CD1c-positive myeloid dendritic cell (primary cell): ENCODE results near the gene PLAGL1.

ENCODE experiments used
- DNase-seq: peaks from one replicate; pipeline ENCODE4 v3.0.0-alpha.2; 2016; ENCODE audit errors: extremely low spot score

The PLAGL1 gene

GRCh38 chr6:143965503-143966171 is 42.4 kb downstream of the PLAGL1 start:
- DNase-seq, result peak; percentile 48

- DNase-seq, result no peak
Measured at GRCh38 chr6:143964674-143965081, 43.4 kb downstream of the PLAGL1 start.

- DNase-seq, result no peak
Measured at GRCh38 chr6:143963158-143963919, 44.7 kb downstream of the PLAGL1 start.

- DNase-seq, result no peak
Measured at GRCh38 chr6:143961886-143962878, 45.9 kb downstream of the PLAGL1 start.

- DNase-seq, result no peak
Measured at GRCh38 chr6:143961066-143961465, 47.0 kb downstream of the PLAGL1 start.

GRCh38 chr6:143959927-143960326 is 48.1 kb downstream of the PLAGL1 start:
- DNase-seq, result no peak

GRCh38 chr6:143958839-143959399 is 49.1 kb downstream of the PLAGL1 start:
- DNase-seq, result no peak

- no peak for DNase-seq
Measured at GRCh38 chr6:143957679-143958274, 50.3 kb downstream of the PLAGL1 start.

GRCh38 chr6:143955971-143956370 is 52.1 kb downstream of the PLAGL1 start:
- DNase-seq, result no peak

GRCh38 chr6:143953922-143954321 is 54.1 kb downstream of the PLAGL1 start:
- DNase-seq, result no peak

GRCh38 chr6:143952947-143953701 is 54.9 kb downstream of the PLAGL1 start:
- no peak for DNase-seq

GRCh38 chr6:143952060-143952778 is 55.8 kb downstream of the PLAGL1 start:
- DNase-seq, result no peak

- DNase-seq, result no peak
Measured at GRCh38 chr6:143950875-143951274, 57.2 kb downstream of the PLAGL1 start.

- no peak for DNase-seq
Measured at GRCh38 chr6:143949962-143950361, 58.1 kb downstream of the PLAGL1 start.

- DNase-seq, result no peak
Measured at GRCh38 chr6:143949535-143949934, 58.5 kb downstream of the PLAGL1 start.

GRCh38 chr6:143948208-143948607 is 59.9 kb downstream of the PLAGL1 start:
- no peak for DNase-seq

- peak; percentile 47 for DNase-seq
Measured at GRCh38 chr6:143941852-143942627, 66.0 kb downstream of the PLAGL1 start.

- DNase-seq, result peak; percentile 55
Measured at GRCh38 chr6:143940011-143940597, 68.0 kb downstream of the PLAGL1 start.

GRCh38 chr6:143939364-143939763 is 68.7 kb downstream of the PLAGL1 start:
- peak; percentile 40 for DNase-seq
